ENCODE data around the gene PGPEP1.

DNA sequence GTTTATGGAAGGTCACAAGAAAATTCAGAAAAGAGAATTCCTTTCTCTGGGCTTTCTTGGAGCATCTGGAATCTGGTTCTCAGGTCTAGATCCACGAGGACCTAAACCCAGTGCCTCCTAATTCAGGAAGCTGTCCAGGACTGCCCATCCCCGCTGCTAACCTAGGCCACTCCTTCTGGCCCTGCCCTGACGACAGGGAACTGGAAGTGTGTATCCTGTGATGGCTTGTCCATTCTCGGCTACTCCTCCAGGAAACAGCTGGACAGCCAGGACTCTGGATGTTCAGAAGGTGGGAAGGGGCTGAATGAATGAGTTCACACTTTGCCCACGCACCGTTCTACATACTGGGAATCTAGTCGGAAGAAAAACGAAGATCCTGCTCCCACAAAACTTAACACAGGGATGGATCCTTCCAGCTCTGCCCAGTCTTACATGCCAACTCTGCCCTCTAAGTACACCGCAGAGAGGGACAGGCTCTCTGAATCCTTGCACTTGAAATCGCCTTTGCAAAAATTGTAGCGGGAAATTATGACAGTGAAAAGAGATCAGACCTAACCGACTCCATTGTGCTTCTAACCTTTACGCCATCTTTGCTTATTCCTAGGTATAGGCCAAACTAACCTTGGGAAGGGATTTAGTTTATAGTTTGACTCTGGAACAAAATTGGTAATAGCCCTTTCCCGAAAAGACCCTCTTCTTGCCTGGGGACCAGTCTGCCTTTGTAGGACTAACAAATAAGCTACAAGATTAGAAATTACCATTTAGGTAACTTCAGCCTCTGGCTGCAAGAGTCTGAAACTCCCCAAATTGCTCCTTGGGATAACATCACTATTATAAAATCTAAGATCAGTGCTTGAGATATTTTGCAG, 19.3 kb upstream of the PGPEP1 start:
- TF ChIP-seq, protein P1, sequence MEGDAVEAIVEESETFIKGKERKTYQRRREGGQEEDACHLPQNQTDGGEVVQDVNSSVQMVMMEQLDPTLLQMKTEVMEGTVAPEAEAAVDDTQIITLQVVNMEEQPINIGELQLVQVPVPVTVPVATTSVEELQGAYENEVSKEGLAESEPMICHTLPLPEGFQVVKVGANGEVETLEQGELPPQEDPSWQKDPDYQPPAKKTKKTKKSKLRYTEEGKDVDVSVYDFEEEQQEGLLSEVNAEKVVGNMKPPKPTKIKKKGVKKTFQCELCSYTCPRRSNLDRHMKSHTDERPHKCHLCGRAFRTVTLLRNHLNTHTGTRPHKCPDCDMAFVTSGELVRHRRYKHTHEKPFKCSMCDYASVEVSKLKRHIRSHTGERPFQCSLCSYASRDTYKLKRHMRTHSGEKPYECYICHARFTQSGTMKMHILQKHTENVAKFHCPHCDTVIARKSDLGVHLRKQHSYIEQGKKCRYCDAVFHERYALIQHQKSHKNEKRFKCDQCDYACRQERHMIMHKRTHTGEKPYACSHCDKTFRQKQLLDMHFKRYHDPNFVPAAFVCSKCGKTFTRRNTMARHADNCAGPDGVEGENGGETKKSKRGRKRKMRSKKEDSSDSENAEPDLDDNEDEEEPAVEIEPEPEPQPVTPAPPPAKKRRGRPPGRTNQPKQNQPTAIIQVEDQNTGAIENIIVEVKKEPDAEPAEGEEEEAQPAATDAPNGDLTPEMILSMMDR (conservative IDR thresholded peaks at IDR 0.05 in 1 of 2, IDR thresholded peaks at IDR 0.05 in 1 of 2; ENCODE audit: extremely low read depth in 1 of 2, insufficient read depth in 1 of 2, low read depth in 1 of 2, low read length in 2 of 2), result no peak
- no peak for TF ChIP-seq EZH2 (IDR thresholded peaks at IDR 0.05; ENCODE audit: borderline replicate concordance, low read length)

All from mammary epithelial cell (primary cell).